ENCODE results near the gene CAMTA1.

The CAMTA1 gene

GRCh38 chr1:7515175-7515574, 729.9 kb downstream of the CAMTA1 start:
- H3K36me3 ChIP-seq (ENCODE audit: control insufficient read depth in 2 of 2, insufficient read depth in 1 of 2, low read length in 2 of 2), result no peaks in the 10 kb centered on the region
- no peak overlapping the region for H3K4me3 ChIP-seq (ENCODE audit: low read depth, low read length)
- ChIA-PET POLR2A (interaction anchor here (1.1 to 1.2 kb wide), 2 partner anchors 13 to 14 kb away, joined by 3 to 4 read pairs; no protein-coding TSS in a partner anchor), CTCF (interaction anchor here (1.0 kb wide), 1 partner anchor 25 kb away, joined by 3 read pairs; no protein-coding TSS in a partner anchor)
- no peak for TF ChIP-seq CTCF (tag by site-specific recombination; IDR thresholded peaks at IDR 0.05)
- no peak for TF ChIP-seq ZBTB7A (tag by site-specific recombination; IDR thresholded peaks at IDR 0.05; ENCODE audit: low read depth)
- no peak for TF ChIP-seq ZNF174 (tag by site-specific recombination; IDR thresholded peaks at IDR 0.05)
- no peak for TF ChIP-seq ZSCAN30 (tag by site-specific recombination; IDR thresholded peaks at IDR 0.05)
- TF ChIP-seq BCL11B (tag by site-specific recombination; IDR thresholded peaks at IDR 0.05; ENCODE audit: low read depth), result no peak
- no peaks in the 10 kb centered on the region for H3K9me3 ChIP-seq (ENCODE audit: control insufficient read depth, insufficient read depth, low read depth, low read length)
- H3K4me1 ChIP-seq (ENCODE audit: control insufficient read depth, insufficient read depth, low read length), result no peaks in the 10 kb centered on the region
- no peak overlapping the region for H3K27ac ChIP-seq (ENCODE audit: extremely low read depth, low read depth, low read length)

GRCh38 chr1:7515904-7516303, 730.6 kb downstream of the CAMTA1 start:
- CTCF ChIA-PET, result interaction anchor here (1.3 to 1.4 kb wide), 2 partner anchors 14 to 308 kb away, joined by 3 read pairs; no protein-coding TSS in a partner anchor

GRCh38 chr1:7516341-7516740, 731.1 kb downstream of the CAMTA1 start:
- CTCF ChIA-PET, result interaction anchor here (0.6 to 1.4 kb wide), 4 partner anchors 13 to 798 kb away, joined by 3 read pairs; no protein-coding TSS in a partner anchor
- H3K27ac ChIP-seq (ENCODE audit: extremely low read depth, low read depth, low read length), result no peak overlapping the region
- H3K4me1 ChIP-seq (ENCODE audit: control insufficient read depth, insufficient read depth, low read length), result no peaks in the 10 kb centered on the region
- H3K4me3 ChIP-seq (ENCODE audit: low read depth, low read length), result no peak overlapping the region
- POLR2A ChIA-PET, result interaction anchor here (1.1 to 1.2 kb wide), 2 partner anchors 12 to 13 kb away, joined by 3 to 4 read pairs; no protein-coding TSS in a partner anchor
- no peaks in the 10 kb centered on the region for H3K36me3 ChIP-seq (ENCODE audit: control insufficient read depth in 2 of 2, insufficient read depth in 1 of 2, low read length in 2 of 2)
- no peaks in the 10 kb centered on the region for H3K9me3 ChIP-seq (ENCODE audit: control insufficient read depth, insufficient read depth, low read depth, low read length)
- no peak for TF ChIP-seq MZF1 (tag by site-specific recombination; IDR thresholded peaks at IDR 0.05; ENCODE audit: borderline replicate concordance)
- TF ChIP-seq ZNF529 (tag by site-specific recombination; IDR thresholded peaks at IDR 0.05; ENCODE audit: insufficient replicate concordance), result no peak
- no peak for TF ChIP-seq PBX3 (CRISPR knock-in tag; IDR thresholded peaks at IDR 0.05)
- no peak for TF ChIP-seq ZNF624 (tag by site-specific recombination; IDR thresholded peaks at IDR 0.05)
- TF ChIP-seq ZNF404 (tag by site-specific recombination; IDR thresholded peaks at IDR 0.05), result no peak
- no peak for TF ChIP-seq ZNF19 (tag by site-specific recombination; IDR thresholded peaks at IDR 0.05; ENCODE audit: low read depth)
- no peak for TF ChIP-seq ZNF10 (tag by site-specific recombination; IDR thresholded peaks at IDR 0.05)
- no peak for TF ChIP-seq EGR2 (tag by site-specific recombination; IDR thresholded peaks at IDR 0.05; ENCODE audit: low read depth)
- TF ChIP-seq ZNF518A (tag by site-specific recombination; conservative IDR thresholded peaks at IDR 0.05; ENCODE audit: low read depth), result no peak
- TF ChIP-seq ZNF114 (tag by site-specific recombination; IDR thresholded peaks at IDR 0.05), result no peak
- no peak for TF ChIP-seq ZNF610 (tag by site-specific recombination; IDR thresholded peaks at IDR 0.05; ENCODE audit: borderline replicate concordance)
- TF ChIP-seq ZNF138 (tag by site-specific recombination; IDR thresholded peaks at IDR 0.05; ENCODE audit: borderline replicate concordance), result no peak
- TF ChIP-seq ZNF488 (tag by site-specific recombination; IDR thresholded peaks at IDR 0.05), result no peak
- no peak for TF ChIP-seq ZNF791 (tag by site-specific recombination; IDR thresholded peaks at IDR 0.05)

More at GRCh38 chr1:7515904-7516303, 730.6 kb downstream of the CAMTA1 start:
- POLR2A ChIA-PET, result interaction anchor here (1.1 to 1.2 kb wide), 2 partner anchors 12 to 13 kb away, joined by 3 to 4 read pairs; no protein-coding TSS in a partner anchor
- H3K4me3 ChIP-seq (ENCODE audit: low read depth, low read length), result no peak overlapping the region
- no peak overlapping the region for H3K27ac ChIP-seq (ENCODE audit: extremely low read depth, low read depth, low read length)
- no peaks in the 10 kb centered on the region for H3K4me1 ChIP-seq (ENCODE audit: control insufficient read depth, insufficient read depth, low read length)
- TF ChIP-seq ZNF704 (tag by site-specific recombination; IDR thresholded peaks at IDR 0.05), result no peak
- no peaks in the 10 kb centered on the region for H3K36me3 ChIP-seq (ENCODE audit: control insufficient read depth in 2 of 2, insufficient read depth in 1 of 2, low read length in 2 of 2)
- no peaks in the 10 kb centered on the region for H3K9me3 ChIP-seq (ENCODE audit: control insufficient read depth, insufficient read depth, low read depth, low read length)

Data from HEK293 (cell line).